Measurements from ENCODE around the gene POLR3E. TPM values are rescaled to one million over a fixed set of nuclear protein-coding genes. Genes with fewer than 3 reads are reported as not detected.
A peak's percentile ranks its signal among the peaks of the same experiment; 100 is the strongest.

POLR3E gene
- total RNA-seq, 2 donors from 2014 or later = 37.0 to 44.8 TPM

- intact Hi-C loops (cut with DNase I, micrococcal nuclease) = no loop called here
- ATAC-seq (no peak), DNase-seq (no peak)
Measured at GRCh38 chr16:22372882-22373661, 75.9 kb downstream of the POLR3E start.

DNA sequence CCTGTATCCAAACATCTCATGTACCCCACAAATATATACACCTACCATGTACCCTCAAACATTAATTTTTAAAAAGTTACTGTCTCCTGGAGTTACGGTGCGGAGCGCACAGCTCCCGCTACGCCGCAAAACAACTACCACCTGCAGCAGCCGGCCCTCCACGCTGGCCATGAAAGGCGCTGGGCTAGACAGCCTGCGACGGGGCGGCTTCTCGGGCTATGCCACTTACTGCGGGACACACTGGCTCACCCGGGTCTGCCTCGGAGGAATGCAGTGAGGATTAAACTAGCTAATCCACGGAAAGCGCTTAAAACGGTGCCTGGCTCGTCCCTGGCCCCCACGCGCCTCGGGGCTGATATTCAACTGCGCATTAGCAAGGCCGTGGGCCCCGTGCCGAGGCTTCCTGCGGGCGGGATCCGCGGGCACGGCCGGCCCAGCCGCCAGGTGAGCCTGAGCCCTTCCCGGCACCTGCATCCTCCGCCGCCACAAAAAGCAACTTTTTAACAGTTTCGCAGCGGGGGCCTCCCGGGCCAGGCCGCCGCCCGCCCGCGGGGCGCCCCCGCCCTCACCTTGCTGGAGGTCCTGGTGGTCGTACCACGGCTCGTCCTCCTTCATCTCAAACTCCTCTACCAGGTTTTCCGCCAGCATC, 76.6 kb downstream of the POLR3E start:
- DNase-seq (peak; percentile 33 to 69), ATAC-seq (peak; percentile 21)
- intact Hi-C loops (cut with DNase I, micrococcal nuclease) = no loop called here

- DNase-seq = peak; percentile 98
- ATAC-seq = peak; percentile 83
- intact Hi-C loops (cut with DNase I, micrococcal nuclease) = no loop called here
Measured at GRCh38 chr16:22374311-22375116, 77.3 kb downstream of the POLR3E start, which contains the start of gene CDR2. CDR2 (minus strand) TSS chr16:22374619; CDS start chr16:22374309, 310 bp downstream.

DNA sequence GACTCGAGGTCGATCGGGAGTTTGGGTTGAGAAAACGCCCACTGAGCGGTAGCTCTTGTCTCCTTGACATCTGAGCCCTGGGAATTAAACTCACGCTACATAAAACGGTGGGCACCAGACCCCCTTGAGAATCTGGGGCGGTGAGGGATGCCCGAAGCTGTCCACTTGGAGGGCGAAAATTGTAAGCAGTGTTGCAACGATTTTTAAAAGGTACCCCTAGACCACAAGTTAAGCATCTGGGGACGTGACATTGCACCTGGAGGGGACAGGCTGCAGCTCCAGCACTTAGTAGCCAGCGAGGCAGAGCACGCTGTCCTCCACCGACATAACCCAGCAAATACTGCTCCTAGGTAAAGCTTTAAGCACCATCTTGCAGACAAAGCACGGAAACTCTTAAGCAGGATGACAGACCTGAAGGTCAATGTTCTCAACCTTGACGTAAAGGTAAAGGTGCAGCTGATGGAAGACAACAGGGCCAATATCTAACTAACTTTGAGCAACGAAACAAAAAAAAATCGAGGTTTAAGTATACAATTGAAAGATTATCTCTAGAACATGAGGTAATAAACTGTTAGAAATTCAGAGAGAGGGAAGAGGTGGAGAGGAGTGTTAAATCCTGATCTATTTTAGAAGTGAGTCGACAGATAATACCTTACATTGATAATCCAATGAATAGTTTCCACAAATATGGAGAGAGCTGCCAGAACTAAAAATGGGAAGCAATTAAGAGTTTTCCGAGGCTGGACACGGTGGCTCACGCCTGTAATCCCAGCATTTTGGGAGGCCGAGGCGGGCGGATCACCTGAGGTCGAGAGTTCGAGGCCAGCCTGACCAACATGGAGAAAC, 78.1 kb downstream of the POLR3E start:
- peak; percentile 8 for ATAC-seq
- intact Hi-C loops (cut with DNase I, micrococcal nuclease) = no loop called here
- no peak for DNase-seq

- DNase-seq (no peak), ATAC-seq (no peak)
- intact Hi-C loops (cut with DNase I, micrococcal nuclease) = no loop called here
Measured at GRCh38 chr16:22375963-22376640, 78.9 kb downstream of the POLR3E start.

DNA sequence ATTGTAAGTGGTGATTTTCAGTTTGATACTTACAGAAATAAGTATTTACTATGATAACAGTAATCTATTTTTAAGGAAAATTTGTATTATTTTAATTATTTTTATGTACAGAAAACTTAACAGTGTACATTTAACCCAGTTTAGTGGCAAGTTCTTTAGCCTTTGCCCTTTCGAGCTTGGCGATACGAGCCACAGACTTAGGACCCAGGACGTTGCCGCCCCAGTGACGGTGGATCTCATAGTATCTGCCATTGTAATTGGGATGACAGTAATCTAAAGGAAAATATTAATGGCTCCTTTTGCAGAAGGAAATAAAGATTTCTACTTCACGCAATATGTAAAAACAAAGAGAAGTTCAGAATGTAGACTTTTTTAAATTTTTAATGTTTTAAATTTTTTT, 82.4 kb downstream of the POLR3E start:
- DNase-seq = no peak
- intact Hi-C loops (cut with DNase I, micrococcal nuclease) = no loop called here
- no peak for ATAC-seq

GRCh38 chr16:22380529-22380928, 83.3 kb downstream of the POLR3E start:
- ATAC-seq (no peak), DNase-seq (no peak)
- intact Hi-C loops (cut with DNase I, micrococcal nuclease) = no loop called here

GRCh38 chr16:22381392-22381791, 84.2 kb downstream of the POLR3E start:
- intact Hi-C loops (cut with DNase I, micrococcal nuclease) = no loop called here
- no peak for DNase-seq
- no peak for ATAC-seq

- DNase-seq (no peak), ATAC-seq (no peak)
- intact Hi-C loops (cut with DNase I, micrococcal nuclease) = no loop called here
Measured at GRCh38 chr16:22383827-22384226, 86.6 kb downstream of the POLR3E start.

Other genes starting within 250 kb of the POLR3E start
- gene VWA3A, start 204.9 kb upstream of the POLR3E start, total RNA-seq = not detected
- gene SDR42E2, start 134.9 kb upstream of the POLR3E start, total RNA-seq = not detected
- gene EEF2K, start 91.1 kb upstream of the POLR3E start, total RNA-seq = 10 to 100 TPM; 26.4 to 35.2 TPM
- gene CDR2, start 77.2 kb downstream of the POLR3E start, total RNA-seq = 10 to 100 TPM; 22.2 to 27.6 TPM
- 100 to 1,000 TPM; 227 to 300 TPM for gene NPIPB5, start 213.5 kb downstream of the POLR3E start, total RNA-seq

All from left colon (tissue), 2 donors.